OCI-M2 (cell line): Measurements from ENCODE around the gene ADGRD1.

Experiments
- DNase-seq: peaks from one replicate; lab custom pipeline; 2025; ENCODE audit not compliant: unreplicated experiment; lab: John Stamatoyannopoulos, UW

Gene ADGRD1

GRCh38 chr12:130965214-130965613, 11.5 kb downstream of the ADGRD1 start:
- no peak for DNase-seq

- no peak for DNase-seq
Observed at GRCh38 chr12:130965668-130966067, 12.0 kb downstream of the ADGRD1 start.

GRCh38 chr12:130966443-130967030, 12.8 kb downstream of the ADGRD1 start:
- no peak for DNase-seq

GRCh38 chr12:130967636-130968035, 13.9 kb downstream of the ADGRD1 start:
- DNase-seq = no peak

- DNase-seq = no peak
Observed at GRCh38 chr12:130968611-130969010, 14.9 kb downstream of the ADGRD1 start.

- DNase-seq = no peak
Observed at GRCh38 chr12:130969223-130969622, 15.5 kb downstream of the ADGRD1 start.

- DNase-seq = no peak
Observed at GRCh38 chr12:130970165-130970907, 16.6 kb downstream of the ADGRD1 start.

- no peak for DNase-seq
Observed at GRCh38 chr12:130970908-130971233, 17.2 kb downstream of the ADGRD1 start.

GRCh38 chr12:130971925-130972585, 18.3 kb downstream of the ADGRD1 start:
- no peak for DNase-seq

- no peak for DNase-seq
Observed at GRCh38 chr12:130972586-130972950, 18.9 kb downstream of the ADGRD1 start.

- DNase-seq = no peak
Observed at GRCh38 chr12:130973109-130973508, 19.4 kb downstream of the ADGRD1 start.

GRCh38 chr12:130973906-130974305, 20.2 kb downstream of the ADGRD1 start:
- no peak for DNase-seq

- DNase-seq = no peak
Observed at GRCh38 chr12:130975116-130975515, 21.4 kb downstream of the ADGRD1 start.

- no peak for DNase-seq
Observed at GRCh38 chr12:130976171-130976720, 22.5 kb downstream of the ADGRD1 start.

- DNase-seq = no peak
Observed at GRCh38 chr12:130977046-130977742, 23.5 kb downstream of the ADGRD1 start.

- DNase-seq = no peak
Observed at GRCh38 chr12:130977743-130978095, 24.0 kb downstream of the ADGRD1 start.

GRCh38 chr12:130978785-130979184, 25.1 kb downstream of the ADGRD1 start:
- no peak for DNase-seq

GRCh38 chr12:130981074-130981742, 27.5 kb downstream of the ADGRD1 start:
- no peak for DNase-seq

GRCh38 chr12:130981911-130982310, 28.2 kb downstream of the ADGRD1 start:
- no peak for DNase-seq

- DNase-seq = no peak
Observed at GRCh38 chr12:130982565-130983225, 29.0 kb downstream of the ADGRD1 start.
